Stimulated activated CD4-positive, alpha-beta T cell treated with anti-CD3 and anti-CD28 coated beads, Interleukin-15, amount 100 ng/mL, for 1 hour (primary cell): Measurements from ENCODE around the gene FRMD4A.
"Not testable (repeated sequence)": the region's sequence is repeated elsewhere in the genome, so short reads cannot be mapped to it uniquely, and the experiment has no call there.

Experiments
- DNase-seq, 2 donors: peaks; one replicate each; pipeline ENCODE4 v3.0.0-alpha.2; 2020; ENCODE audit warnings: low read depth in 1 of 2, low spot score in 1 of 2

The FRMD4A gene

GRCh38 chr10:14153570-14154055, 177.1 kb downstream of the FRMD4A start:
- DNase-seq: no peak

GRCh38 chr10:14151571-14151970, 179.2 kb downstream of the FRMD4A start:
- no peak for DNase-seq

GRCh38 chr10:14150526-14150925, 180.2 kb downstream of the FRMD4A start:
- no peak for DNase-seq

- no peak for DNase-seq
These were observed 184.2 kb downstream of the FRMD4A start for GRCh38 chr10:14146501-14146900.

- no peak for DNase-seq
These were observed 184.7 kb downstream of the FRMD4A start for GRCh38 chr10:14146025-14146424.

GRCh38 chr10:14144451-14144850, 186.3 kb downstream of the FRMD4A start:
- no peak for DNase-seq

GRCh38 chr10:14142606-14143250, 188.0 kb downstream of the FRMD4A start:
- DNase-seq: no peak

- no peak for DNase-seq
These were observed 189.4 kb downstream of the FRMD4A start for GRCh38 chr10:14141283-14141682.

GRCh38 chr10:14137391-14137790, 193.3 kb downstream of the FRMD4A start:
- DNase-seq: no peak

GRCh38 chr10:14135196-14135595, 195.5 kb downstream of the FRMD4A start:
- DNase-seq: not testable (repeated sequence)

GRCh38 chr10:14134275-14134674, 196.4 kb downstream of the FRMD4A start:
- DNase-seq: no peak

GRCh38 chr10:14131261-14131960, 199.3 kb downstream of the FRMD4A start:
- DNase-seq: no peak

- DNase-seq: no peak
These were observed 201.0 kb downstream of the FRMD4A start for GRCh38 chr10:14129770-14130169.

- DNase-seq: no peak
These were observed 202.2 kb downstream of the FRMD4A start for GRCh38 chr10:14128519-14128918.

GRCh38 chr10:14126697-14127440, 203.9 kb downstream of the FRMD4A start:
- no peak for DNase-seq

GRCh38 chr10:14125564-14125963, 205.2 kb downstream of the FRMD4A start:
- DNase-seq: no peak

- no peak for DNase-seq
These were observed 205.8 kb downstream of the FRMD4A start for GRCh38 chr10:14124941-14125340.

- no peak for DNase-seq
These were observed 207.6 kb downstream of the FRMD4A start for GRCh38 chr10:14123139-14123538.

GRCh38 chr10:14120812-14121211, 209.9 kb downstream of the FRMD4A start:
- DNase-seq: no peak

GRCh38 chr10:14118953-14119352, 211.8 kb downstream of the FRMD4A start:
- no peak for DNase-seq

GRCh38 chr10:14116837-14117236, 213.9 kb downstream of the FRMD4A start:
- no peak for DNase-seq

GRCh38 chr10:14116021-14116420, 214.7 kb downstream of the FRMD4A start:
- DNase-seq: no peak
